ENCODE data around the gene RABGAP1L.

GRCh38 chr1:175040324-175040879 is 881.1 kb downstream of the RABGAP1L start:
- TF ChIP-seq, protein P1, sequence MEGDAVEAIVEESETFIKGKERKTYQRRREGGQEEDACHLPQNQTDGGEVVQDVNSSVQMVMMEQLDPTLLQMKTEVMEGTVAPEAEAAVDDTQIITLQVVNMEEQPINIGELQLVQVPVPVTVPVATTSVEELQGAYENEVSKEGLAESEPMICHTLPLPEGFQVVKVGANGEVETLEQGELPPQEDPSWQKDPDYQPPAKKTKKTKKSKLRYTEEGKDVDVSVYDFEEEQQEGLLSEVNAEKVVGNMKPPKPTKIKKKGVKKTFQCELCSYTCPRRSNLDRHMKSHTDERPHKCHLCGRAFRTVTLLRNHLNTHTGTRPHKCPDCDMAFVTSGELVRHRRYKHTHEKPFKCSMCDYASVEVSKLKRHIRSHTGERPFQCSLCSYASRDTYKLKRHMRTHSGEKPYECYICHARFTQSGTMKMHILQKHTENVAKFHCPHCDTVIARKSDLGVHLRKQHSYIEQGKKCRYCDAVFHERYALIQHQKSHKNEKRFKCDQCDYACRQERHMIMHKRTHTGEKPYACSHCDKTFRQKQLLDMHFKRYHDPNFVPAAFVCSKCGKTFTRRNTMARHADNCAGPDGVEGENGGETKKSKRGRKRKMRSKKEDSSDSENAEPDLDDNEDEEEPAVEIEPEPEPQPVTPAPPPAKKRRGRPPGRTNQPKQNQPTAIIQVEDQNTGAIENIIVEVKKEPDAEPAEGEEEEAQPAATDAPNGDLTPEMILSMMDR (IDR thresholded peaks at IDR 0.05) = no peak
- no peak for TF ChIP-seq POLR2A (IDR thresholded peaks at IDR 0.05)

Data from body of pancreas (tissue), 4 donors.